GM19395 (cell line): ENCODE data around the gene PKD1.

ENCODE experiments used
- ATAC-seq: cut with Tn5 transposase; IDR thresholded peaks from one replicate; pipeline ENCODE4 v1.9.1; 2021; ENCODE audit warnings: mild to moderate bottlenecking, moderate library complexity; ENCODE audit not compliant: unreplicated experiment

The PKD1 gene

DNA sequence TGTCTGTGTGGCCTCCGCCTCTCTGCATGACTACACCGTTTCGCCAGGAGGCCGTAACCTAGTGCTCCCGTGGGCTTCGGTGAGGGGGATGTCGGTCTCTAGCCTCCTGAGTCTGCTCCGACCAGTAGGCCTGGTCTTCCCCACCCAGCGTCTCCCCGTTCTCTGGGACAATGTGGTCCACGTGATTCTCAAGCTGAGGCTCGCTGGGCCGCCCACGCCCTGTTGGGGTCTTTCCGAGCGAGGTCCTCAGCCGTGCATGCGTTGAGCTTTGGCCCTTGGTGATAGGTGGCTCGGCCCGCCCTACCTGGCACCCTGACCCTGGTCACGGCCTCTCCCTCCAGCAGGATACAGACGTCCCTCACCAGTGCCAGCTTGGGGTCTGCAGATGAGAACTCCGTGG is 57.0 kb downstream of the PKD1 start:
- ATAC-seq, result no peak

- ATAC-seq, result no peak
Observed at GRCh38 chr16:2078096-2078495, 57.6 kb downstream of the PKD1 start.

DNA sequence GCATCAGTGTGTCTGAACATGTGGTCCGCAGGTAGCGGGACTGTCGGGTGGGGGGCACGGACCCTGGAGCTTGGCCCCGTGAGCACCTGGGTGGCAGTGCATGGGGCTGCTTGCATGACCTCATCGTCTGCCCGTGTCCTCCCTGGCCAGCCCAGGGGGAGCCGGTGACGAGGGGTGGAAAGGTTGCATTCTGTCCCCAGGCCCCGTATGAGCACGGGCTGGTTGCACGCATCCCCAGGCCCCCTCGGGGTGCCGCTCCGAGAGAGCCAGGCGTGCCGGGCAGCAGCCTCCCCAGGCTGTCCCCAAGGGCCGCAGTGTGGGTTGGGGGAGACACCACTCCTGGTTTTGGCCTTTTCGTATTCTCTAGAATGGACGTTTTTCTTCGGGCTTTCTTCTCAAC is 58.0 kb downstream of the PKD1 start:
- ATAC-seq, result no peak

GRCh38 chr16:2077016-2077415 is 58.7 kb downstream of the PKD1 start:
- no peak for ATAC-seq

DNA sequence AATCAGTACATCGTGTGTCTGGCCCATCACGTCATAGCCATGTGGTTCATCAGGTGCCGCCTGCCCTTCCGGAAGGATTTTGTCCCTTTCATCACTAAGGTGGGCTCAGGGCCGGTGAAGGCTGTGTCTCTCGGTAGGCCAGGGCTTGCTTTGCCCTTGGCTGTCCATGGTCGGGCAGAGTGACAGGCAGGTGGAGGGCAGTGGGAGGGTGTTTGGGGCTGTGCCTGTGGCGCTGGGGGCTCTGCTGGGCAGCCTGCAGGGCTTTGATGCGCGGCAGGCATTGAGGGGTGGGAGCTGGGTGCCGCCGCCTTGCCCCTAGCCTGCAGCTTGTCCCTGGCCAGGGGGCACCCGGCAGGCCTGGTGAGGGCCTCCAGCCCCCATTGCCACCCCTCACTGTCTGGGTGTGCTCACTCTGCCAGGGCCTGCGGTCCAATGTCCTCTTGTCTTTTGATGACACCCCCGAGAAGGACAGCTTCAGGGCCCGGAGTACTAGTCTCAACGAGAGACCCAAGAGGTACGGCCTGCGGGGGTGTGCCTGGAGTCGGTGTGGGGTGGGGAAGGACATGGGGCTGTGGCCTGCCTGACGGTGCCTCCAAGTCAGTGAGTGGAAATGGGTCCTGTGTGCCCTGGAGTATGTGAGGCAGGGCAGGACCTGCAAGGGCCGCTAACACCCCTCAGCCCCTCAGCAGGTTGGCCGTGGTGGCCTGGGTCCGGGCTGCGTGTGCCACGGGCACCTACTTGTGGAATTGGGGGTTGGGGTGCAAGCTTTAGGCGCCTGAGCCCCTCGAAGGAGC is 59.4 kb downstream of the PKD1 start:
- no peak for ATAC-seq

DNA sequence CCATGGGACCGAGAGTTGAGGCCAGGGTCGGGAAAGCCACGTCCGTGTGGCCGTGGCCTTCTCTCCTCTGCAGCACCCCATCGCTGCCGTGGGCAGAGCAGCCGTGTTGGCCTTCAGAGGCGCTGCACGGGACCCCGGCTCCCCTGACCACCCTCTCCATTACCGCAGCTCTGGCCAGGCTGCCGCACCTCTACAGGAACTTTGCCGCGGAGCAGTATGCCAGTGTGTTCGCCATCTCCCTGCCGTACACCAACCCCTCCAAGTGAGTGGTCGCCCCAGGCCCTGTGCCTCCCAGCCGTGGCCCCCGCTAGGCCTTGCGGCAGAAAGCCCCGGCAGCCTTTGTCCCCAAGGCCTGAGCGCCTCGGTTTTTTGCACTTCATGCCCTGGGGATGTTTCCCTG is 60.1 kb downstream of the PKD1 start:
- no peak for ATAC-seq

DNA sequence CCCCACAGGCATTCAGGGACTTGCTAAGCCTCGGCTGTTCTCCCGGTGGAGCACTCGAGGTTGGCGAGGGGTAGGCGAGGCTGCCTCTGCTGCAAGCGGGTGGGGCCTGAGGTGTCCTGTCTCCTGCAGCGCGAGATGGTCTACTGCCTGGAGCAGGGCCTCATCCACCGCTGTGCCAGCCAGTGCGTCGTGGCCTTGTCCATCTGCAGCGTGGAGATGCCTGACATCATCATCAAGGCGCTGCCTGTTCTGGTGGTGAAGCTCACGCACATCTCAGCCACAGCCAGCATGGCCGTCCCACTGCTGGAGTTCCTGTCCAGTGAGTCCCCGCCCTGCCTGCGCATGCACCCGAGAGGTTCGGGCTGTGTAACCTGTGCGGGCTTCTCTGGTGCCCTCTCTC is 61.6 kb downstream of the PKD1 start:
- ATAC-seq, result no peak

DNA sequence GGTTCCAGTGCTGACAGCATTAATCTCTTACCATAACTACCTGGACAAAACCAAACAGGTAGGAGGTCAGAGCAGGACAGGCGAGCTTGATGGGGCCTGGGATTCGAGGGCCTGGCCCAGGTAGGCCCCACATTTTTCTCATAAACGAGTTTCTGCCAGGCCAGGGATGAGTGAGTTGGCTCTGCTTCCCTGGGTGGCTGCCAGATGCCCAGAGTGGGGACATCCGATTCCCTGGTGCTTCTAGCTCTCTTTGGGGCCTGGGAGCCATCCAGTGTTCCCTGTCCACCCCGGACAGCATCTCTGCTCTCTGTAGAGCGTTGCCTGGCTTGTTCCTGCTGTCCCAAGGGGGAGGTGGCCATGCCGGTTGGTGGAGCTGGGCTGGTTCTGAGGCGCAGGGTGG is 62.8 kb downstream of the PKD1 start:
- no peak for ATAC-seq

DNA sequence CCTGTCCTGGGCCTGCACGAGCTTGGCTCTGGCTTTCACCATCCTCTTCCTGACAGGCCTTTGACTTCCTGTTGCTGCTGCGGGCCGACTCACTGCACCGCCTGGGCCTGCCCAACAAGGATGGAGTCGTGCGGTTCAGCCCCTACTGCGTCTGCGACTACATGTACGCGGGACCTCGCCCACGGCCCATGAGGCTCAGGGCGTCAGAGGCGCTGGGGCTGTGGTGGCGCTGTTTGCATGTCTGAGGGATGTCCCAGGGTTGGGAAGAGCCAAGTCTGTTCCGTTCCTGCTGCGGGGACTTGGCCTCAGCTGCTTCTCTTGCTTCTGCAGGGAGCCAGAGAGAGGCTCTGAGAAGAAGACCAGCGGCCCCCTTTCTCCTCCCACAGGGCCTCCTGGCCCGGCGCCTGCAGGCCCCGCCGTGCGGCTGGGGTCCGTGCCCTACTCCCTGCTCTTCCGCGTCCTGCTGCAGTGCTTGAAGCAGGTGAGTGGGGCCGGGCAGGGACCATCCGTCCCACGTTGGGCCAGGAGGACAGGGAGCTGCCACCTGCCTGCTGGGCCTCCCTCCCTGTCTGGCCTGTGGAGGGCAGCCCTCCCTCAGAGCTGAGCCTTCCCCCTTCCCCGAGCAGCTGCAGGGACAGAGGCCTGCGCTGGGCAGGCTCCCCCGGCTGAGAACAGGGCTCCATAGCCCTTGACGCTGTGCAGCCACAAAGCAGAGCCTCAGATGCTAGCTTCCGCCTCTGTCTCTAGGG is 64.1 kb downstream of the PKD1 start:
- no peak for ATAC-seq

DNA sequence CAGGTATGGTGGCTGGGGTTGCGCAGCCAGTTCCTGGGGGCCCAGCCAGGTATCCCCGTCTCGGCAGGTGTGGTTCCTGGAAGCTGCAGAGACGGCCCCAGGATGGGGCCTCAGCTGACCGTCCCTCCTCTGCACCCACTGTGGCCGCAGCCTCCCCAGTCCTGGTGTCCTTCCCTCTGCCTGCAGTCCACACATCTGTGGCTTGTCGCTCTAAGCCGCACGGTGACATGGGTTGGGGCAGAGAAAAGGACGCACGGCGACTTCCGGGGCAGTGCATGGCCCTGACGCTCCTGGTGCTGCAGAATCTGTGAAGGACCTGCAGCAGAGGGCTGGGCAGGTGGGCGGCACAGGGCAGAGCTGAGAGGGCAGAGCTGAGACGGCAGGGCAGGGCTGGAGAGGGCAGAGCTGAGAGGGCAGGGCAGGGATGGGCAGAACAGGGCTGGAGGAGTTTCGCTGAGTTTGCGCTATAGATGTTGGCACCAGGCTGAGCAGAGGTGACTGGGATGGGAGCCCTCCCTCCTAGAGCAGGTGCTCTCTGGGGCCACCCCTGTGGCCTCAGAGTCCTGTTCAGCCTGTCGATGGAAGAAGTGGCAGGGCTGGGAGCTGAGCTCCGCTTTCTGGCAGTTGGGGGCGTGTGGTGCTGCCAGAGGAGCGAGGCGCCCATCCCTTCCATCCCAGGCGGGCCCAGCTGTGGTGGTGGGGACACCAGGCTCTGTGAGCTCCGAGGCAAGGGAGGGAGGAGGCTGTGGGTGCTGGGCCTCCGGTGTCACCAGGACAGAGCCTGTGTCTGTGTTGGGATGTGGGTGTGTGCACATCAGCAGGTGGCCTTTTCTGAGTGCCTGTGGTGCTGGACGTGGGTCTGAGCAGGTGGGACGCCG is 64.9 kb downstream of the PKD1 start:
- no peak for ATAC-seq

DNA sequence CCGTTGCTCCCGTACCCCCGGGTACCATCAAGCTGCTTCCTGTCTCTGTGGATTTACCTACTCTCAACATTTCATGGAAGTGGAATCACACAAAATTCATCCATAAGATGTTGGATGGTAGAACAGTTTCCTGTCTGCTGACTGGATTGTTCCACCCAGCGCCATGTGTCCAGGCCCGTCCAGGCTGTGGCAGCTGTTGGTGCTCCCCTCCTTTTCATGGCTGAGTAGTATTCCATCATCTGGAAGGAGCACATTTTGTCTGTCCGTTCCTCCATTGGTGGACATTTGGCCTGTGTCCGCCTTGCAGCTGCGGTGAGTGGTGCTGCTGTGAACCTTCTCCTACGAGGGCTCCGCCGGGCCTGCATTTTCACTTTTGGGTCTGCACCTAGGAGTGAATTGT is 69.6 kb downstream of the PKD1 start:
- ATAC-seq, result no peak

- no peak for ATAC-seq
Observed at GRCh38 chr16:2064368-2064945, 71.2 kb downstream of the PKD1 start.

GRCh38 chr16:2063861-2064260 is 71.8 kb downstream of the PKD1 start:
- no peak for ATAC-seq

DNA sequence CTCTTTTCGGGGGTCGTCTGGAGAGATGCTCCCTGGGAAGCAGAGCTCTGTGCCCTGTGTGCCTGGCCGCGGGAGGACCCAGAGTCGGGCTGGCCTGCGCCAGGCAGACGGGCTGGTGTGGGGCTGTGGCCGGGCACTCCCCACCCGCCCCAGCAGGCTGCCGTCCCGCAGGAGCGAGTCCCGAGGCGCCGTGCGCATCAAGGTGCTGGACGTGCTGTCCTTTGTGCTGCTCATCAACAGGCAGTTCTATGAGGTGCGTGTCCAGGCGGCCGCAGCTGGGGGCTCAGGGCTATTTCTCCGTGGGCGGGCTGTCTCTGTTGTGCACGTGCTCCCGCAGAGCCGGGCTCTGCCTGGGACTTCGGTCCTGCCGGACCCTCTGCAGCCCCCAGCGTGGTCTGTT is 72.9 kb downstream of the PKD1 start:
- ATAC-seq, result no peak

GRCh38 chr16:2061526-2061925 is 74.2 kb downstream of the PKD1 start:
- ATAC-seq, result no peak

- ATAC-seq, result no peak
Observed at GRCh38 chr16:2061023-2061422, 74.7 kb downstream of the PKD1 start.

DNA sequence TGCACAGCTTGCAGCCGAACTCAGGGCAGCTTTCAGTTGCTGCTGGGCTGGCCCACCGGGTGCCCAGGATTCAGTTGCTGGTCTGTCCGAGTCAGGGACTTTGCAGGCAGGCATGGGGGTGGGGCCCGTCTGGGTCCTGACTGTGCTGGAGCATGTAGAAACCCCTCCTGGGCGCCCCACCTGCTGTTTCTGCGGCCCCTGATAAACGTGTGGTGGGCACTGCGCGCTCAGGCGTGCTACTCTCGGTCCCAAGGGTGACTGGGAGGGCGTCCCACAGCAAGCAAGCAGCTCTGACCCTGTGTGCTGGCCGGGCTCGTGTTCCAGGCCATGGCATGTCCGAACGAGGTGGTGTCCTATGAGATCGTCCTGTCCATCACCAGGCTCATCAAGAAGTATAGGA is 75.4 kb downstream of the PKD1 start:
- no peak for ATAC-seq

- no peak for ATAC-seq
Observed at GRCh38 chr16:2058872-2059271, 76.8 kb downstream of the PKD1 start.

GRCh38 chr16:2058420-2058819 is 77.3 kb downstream of the PKD1 start:
- no peak for ATAC-seq

DNA sequence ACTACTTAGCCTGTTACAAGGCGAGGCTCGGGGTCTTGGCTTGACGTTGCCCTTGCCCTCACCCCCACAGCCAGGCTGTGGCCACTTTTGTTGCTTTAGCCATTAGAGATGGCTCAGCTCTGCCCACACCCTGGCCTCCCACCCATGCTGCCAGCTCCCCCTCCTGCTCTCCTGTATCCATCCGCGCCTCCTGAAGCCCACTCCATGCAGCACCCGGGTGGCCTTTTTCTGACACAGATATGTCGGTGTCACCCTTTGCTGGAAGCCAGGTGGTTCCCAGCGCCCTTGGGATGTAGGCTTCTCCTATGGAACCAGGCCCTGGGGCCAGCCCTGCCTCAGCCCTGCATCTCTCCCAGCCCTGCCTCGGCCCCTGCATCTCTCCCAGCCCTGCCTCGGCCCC is 78.3 kb downstream of the PKD1 start:
- ATAC-seq, result no peak
